ENCODE measurements around the gene GAS2L1. TPM values are rescaled to one million over a fixed set of nuclear protein-coding genes. Genes with fewer than 3 reads are reported as not detected.

Gene GAS2L1
- total and polyA plus RNA-seq, 2 of the 4 experiments (the other 2 are of a cell fraction) = 1.4 to 15.6 TPM

GRCh38 chr22:29359469-29359868, 53.0 kb downstream of the GAS2L1 start:
- H3K23ac ChIP-seq (ENCODE audit: low read depth, low read length) = no peak overlapping the region
- no peaks in the 10 kb centered on the region for H3K4me1 ChIP-seq (ENCODE audit: control insufficient read depth, insufficient read depth, low read length)
- no peak overlapping the region for H3K27ac ChIP-seq (ENCODE audit: insufficient read depth, low read length)
- 43% methylated on average over 6 of the region's 9 CpGs; no CpG with 5 or more reads in 1 of the 2 experiments for WGBS, 2 experiments (ENCODE audit: extremely low coverage in 2 of 2, insufficient read length in 1 of 2)
- H4K8ac ChIP-seq (ENCODE audit: low read depth in 2 of 2, low read length in 2 of 2) = no peak overlapping the region
- no peak overlapping the region for H2BK120ac ChIP-seq (ENCODE audit: low read depth, low read length)
- no TSS peak for BruUV-seq (replicated peaks)
- intact Hi-C loops (cut with micrococcal nuclease) (loop anchor here (1.0 kb wide), 1 partner anchor 53 kb away; the partner anchor contains the start of gene GAS2L1), dilution Hi-C loops (cut with HindIII; ENCODE audit: low sequenced_read_pairs, unreplicated experiment) (no loop called here), in situ Hi-C loops (cut with MboI; ENCODE audit: low sequenced_read_pairs) (no loop called here)
- peak overlapping the region; percentile 48 for H2AK9ac ChIP-seq (replicated peaks; ENCODE audit: low read depth, low read length, poor library complexity)
- no peaks in the 10 kb centered on the region for H3K9me3 ChIP-seq (ENCODE audit: control insufficient read depth, insufficient read depth, low read length)
- H3K4me2 ChIP-seq (ENCODE audit: low read depth, low read length) = no peak overlapping the region
- no peak overlapping the region for H2AK5ac ChIP-seq (ENCODE audit: low read depth, low read length)
- peaks cover 3% of the 10 kb centered on the region; the same call in 1 of the 2 replicates for H3K9me1 ChIP-seq (ENCODE audit: insufficient read depth, low read length)
- peak overlapping the region; percentile 79 for H2AFZ ChIP-seq (replicated peaks; ENCODE audit: low read length, poor library complexity)
- DNase-seq (peak; percentile 53), ATAC-seq (ENCODE audit: low read depth) (peak; percentile 91)
- CTCF ChIA-PET = interaction anchor here (0.6 to 1.4 kb wide), 3 partner anchors 14 to 81 kb away, joined by 3 to 5 read pairs (median 3); no protein-coding TSS in a partner anchor
- H3K4me3 ChIP-seq (ENCODE audit: insufficient read depth, low read depth, low read length) = no peak overlapping the region
- no peak overlapping the region for H4K91ac ChIP-seq (ENCODE audit: insufficient read depth, low read depth, low read length)
- H3K9ac ChIP-seq (ENCODE audit: low read depth, low read length) = no peak overlapping the region
- H3K4ac ChIP-seq (ENCODE audit: low read depth, low read length) = no peak overlapping the region
- no peak overlapping the region for H3K18ac ChIP-seq (ENCODE audit: low read depth, low read length)
- no peak overlapping the region for H3K56ac ChIP-seq (ENCODE audit: extremely low read depth, insufficient read depth, low read length)
- H4K20me1 ChIP-seq (ENCODE audit: insufficient read depth, low read length) = no peaks in the 10 kb centered on the region; the same call in 1 of the 2 replicates
- no peaks in the 10 kb centered on the region for H3K27me3 ChIP-seq (ENCODE audit: control insufficient read depth, insufficient read depth, low read length)
- POLR2A ChIA-PET (ENCODE audit: unreplicated experiment) = interaction anchor here (0.6 kb wide), 1 partner anchor 10 kb away, joined by 3 read pairs; no protein-coding TSS in a partner anchor
- TF ChIP-seq CTCF (conservative IDR thresholded peaks at IDR 0.05; ENCODE audit: low read depth, low read length) = peak; percentile 62
- no peak for TF ChIP-seq MXI1 (IDR thresholded peaks at IDR 0.05; ENCODE audit: borderline replicate concordance, low read depth, low read length)
- TF ChIP-seq SMC3 (IDR thresholded peaks at IDR 0.05; ENCODE audit: low read depth, low read length) = peak; percentile 55
- TF ChIP-seq RAD21 (IDR thresholded peaks at IDR 0.05; ENCODE audit: low read length) = peak; percentile 61
- no peak for TF ChIP-seq MAFK (IDR thresholded peaks at IDR 0.05; ENCODE audit: low read depth, low read length)
- H2BK20ac ChIP-seq (ENCODE audit: low read depth, low read length) = no peak overlapping the region
- H2BK5ac ChIP-seq (ENCODE audit: low read depth, low read length, poor library complexity, severe bottlenecking) = no peak overlapping the region
- H4K5ac ChIP-seq (ENCODE audit: low read depth, low read length) = no peak overlapping the region
- H2BK15ac ChIP-seq (ENCODE audit: low read depth, low read length) = no peak overlapping the region
- no peaks in the 10 kb centered on the region; a peak in 1 of 4 replicates for H3K79me1 ChIP-seq (ENCODE audit: low read depth in 1 of 2, low read length in 2 of 2)
- H3K14ac ChIP-seq (replicated peaks; ENCODE audit: low read depth, low read length) = no peak overlapping the region
- peaks cover 30% of the 10 kb centered on the region for H3K36me3 ChIP-seq (ENCODE audit: control insufficient read depth, insufficient read depth, low read length)

Small RNA genes within 50 kb of the gene (microRNA-seq; reads per million reads assigned to microRNA genes)
- gene MIR3653 (ENCODE audit: insufficient read depth in 1 of 2, insufficient read length in 1 of 2, unreplicated experiment in 1 of 2) = 0 to 8.0 reads per million in 2 experiments

Small RNA genes within 50 kb of the gene (small RNA-seq; reads per million reads assigned to genes)
- 0 reads per million in 5 experiments for gene MIR3653

Other genes starting within 250 kb of the GAS2L1 start
- not detected in 2 replicates for gene C22orf31, start 244.8 kb upstream of the GAS2L1 start, total RNA-seq (2012; rRNA removed)
- gene C22orf31, start 244.8 kb upstream of the GAS2L1 start, polyA plus RNA-seq (2012; rRNA removed) = not detected in 2 replicates
- 2.5 and 2.9 TPM in 2 replicates for gene KREMEN1, start 233.6 kb upstream of the GAS2L1 start, total RNA-seq (2012; rRNA removed)
- 4.6 and 5.1 TPM in 2 replicates for gene KREMEN1, start 233.6 kb upstream of the GAS2L1 start, polyA plus RNA-seq (2012; rRNA removed)
- gene EMID1, start 100.8 kb upstream of the GAS2L1 start, total RNA-seq (2012; rRNA removed) = 0.28 and 0.54 TPM in 2 replicates
- 1.2 and 1.3 TPM in 2 replicates for gene EMID1, start 100.8 kb upstream of the GAS2L1 start, polyA plus RNA-seq (2012; rRNA removed)
- 5.7 and 6.9 TPM in 2 replicates for gene RHBDD3, start 38.7 kb upstream of the GAS2L1 start, total RNA-seq (2012; rRNA removed)
- gene RHBDD3, start 38.7 kb upstream of the GAS2L1 start, polyA plus RNA-seq (2012; rRNA removed) = 21.2 and 21.5 TPM in 2 replicates
- gene EWSR1, start 38.4 kb upstream of the GAS2L1 start, total RNA-seq (2012; rRNA removed) = 414 and 518 TPM in 2 replicates
- 243 and 267 TPM in 2 replicates for gene EWSR1, start 38.4 kb upstream of the GAS2L1 start, polyA plus RNA-seq (2012; rRNA removed)
- gene RASL10A, start 9.0 kb downstream of the GAS2L1 start, total RNA-seq (2012; rRNA removed) = not detected in 2 replicates
- gene RASL10A, start 9.0 kb downstream of the GAS2L1 start, polyA plus RNA-seq (2012; rRNA removed) = 0.07 and 0.26 TPM in 2 replicates
- gene AP1B1, start 81.9 kb downstream of the GAS2L1 start, total RNA-seq (2012; rRNA removed) = 65.5 and 70.8 TPM in 2 replicates
- 55.7 and 62.3 TPM in 2 replicates for gene AP1B1, start 81.9 kb downstream of the GAS2L1 start, polyA plus RNA-seq (2012; rRNA removed)
- not detected in 2 replicates for gene RFPL1, start 131.9 kb downstream of the GAS2L1 start, total RNA-seq (2012; rRNA removed)
- gene RFPL1, start 131.9 kb downstream of the GAS2L1 start, polyA plus RNA-seq (2012; rRNA removed) = not detected in 2 replicates
- gene NEFH, start 173.6 kb downstream of the GAS2L1 start, total RNA-seq (2012; rRNA removed) = 1.3 and 1.7 TPM in 2 replicates
- 2.7 and 2.9 TPM in 2 replicates for gene NEFH, start 173.6 kb downstream of the GAS2L1 start, polyA plus RNA-seq (2012; rRNA removed)
- 61.1 and 73.7 TPM in 2 replicates for gene THOC5, start 247.1 kb downstream of the GAS2L1 start, total RNA-seq (2012; rRNA removed)
- gene THOC5, start 247.1 kb downstream of the GAS2L1 start, polyA plus RNA-seq (2012; rRNA removed) = 56.8 and 68.4 TPM in 2 replicates

Measured in IMR-90 (cell line).